Lower lobe of right lung (tissue), 2 donors: ENCODE measurements around the gene TBXT. TPM values are rescaled to one million over a fixed set of nuclear protein-coding genes. Genes with fewer than 3 reads are reported as not detected.

ENCODE experiments used
- ATAC-seq, 2 donors: fragments of 200-7000 bp; cut with Tn5 transposase; one replicate each; pipeline ENCODE4 v1.9.1; 2020 to 2022; ENCODE audit warnings: mild to moderate bottlenecking in 2 of 2, moderate library complexity in 2 of 2
- DNase-seq: peaks from one replicate; pipeline ENCODE4 v3.0.0-alpha.2; 2020
- H3K27ac ChIP-seq: fragments of 200-600 bp; one replicate; pipeline ENCODE4 v1.8.0; 2022
- H3K27me3 ChIP-seq: fragments of 200-600 bp; one replicate; pipeline ENCODE4 v1.8.0; 2022; ENCODE audit warnings: low read depth
- H3K36me3 ChIP-seq: fragments of 200-600 bp; one replicate; pipeline ENCODE4 v1.8.0; 2022; ENCODE audit warnings: mild to moderate bottlenecking
- H3K4me1 ChIP-seq: fragments of 200-600 bp; one replicate; pipeline ENCODE4 v1.8.0; 2022
- H3K4me3 ChIP-seq: fragments of 200-600 bp; one replicate; pipeline ENCODE4 v1.8.0; 2022; ENCODE audit warnings: mild to moderate bottlenecking
- H3K9me3 ChIP-seq: fragments of 200-600 bp; one replicate; pipeline ENCODE4 v1.8.0; 2022
- CTCF ChIP-seq: fragments of 200-600 bp; IDR thresholded peaks from one replicate; pipeline ENCODE4 v1.8.0; 2022; ENCODE audit warnings: antibody characterized with exemption, mild to moderate bottlenecking
- intact Hi-C: fragments of 100-400 bp; cut with DNase I; formaldehyde crosslinking; loops from one replicate; pipeline ENCODE4 v1.11.0; 2022
- total RNA-seq: library from RNA; stranded (reverse); fragmentation: NEBNext Ultra II Directional; extraction: Animal tissue kit (Norgen Biotek cat#: 25700); gene quantifications from one replicate; pipeline ENCODE4 v1.2.1, GENCODE V29; 2021
- donor health status: DM: no; HTN: yes; CAD: no; lungs with severe emphysema.

The TBXT gene
- total RNA-seq, 1 donor from 2014 or later = not detected

- no peaks in the 10 kb centered on the region for H3K36me3 ChIP-seq
- intact Hi-C loops = no loop called here
- no peak for DNase-seq
- ATAC-seq = no peak
- no peak overlapping the region for H3K4me3 ChIP-seq
- H3K27me3 ChIP-seq = no peaks in the 10 kb centered on the region
- no peaks in the 10 kb centered on the region for H3K9me3 ChIP-seq
- H3K4me1 ChIP-seq = no peaks in the 10 kb centered on the region
- no peak overlapping the region for H3K27ac ChIP-seq
- TF ChIP-seq CTCF = no peak
These were observed 45.9 kb downstream of the TBXT start for GRCh38 chr6:166121726-166122125.

GRCh38 chr6:166119116-166119911 lies 48.3 kb downstream of the TBXT start:
- H3K4me1 ChIP-seq = no peaks in the 10 kb centered on the region
- ATAC-seq = no peak
- no peak overlapping the region for H3K4me3 ChIP-seq
- intact Hi-C loops = no loop called here
- no peaks in the 10 kb centered on the region for H3K9me3 ChIP-seq
- H3K36me3 ChIP-seq = no peaks in the 10 kb centered on the region
- TF ChIP-seq CTCF = no peak
- DNase-seq = no peak
- H3K27me3 ChIP-seq = no peaks in the 10 kb centered on the region
- no peak overlapping the region for H3K27ac ChIP-seq

- Histone ChIP-seq H3K27me3 (no peaks in the 10 kb centered on the region), H3K36me3 (no peaks in the 10 kb centered on the region), H3K27ac (no peak overlapping the region), H3K4me1 (no peaks in the 10 kb centered on the region), H3K4me3 (no peak overlapping the region), H3K9me3 (no peaks in the 10 kb centered on the region)
- no peak for DNase-seq
- intact Hi-C loops = no loop called here
- no peak for ATAC-seq
- no peak for TF ChIP-seq CTCF
These were observed 52.0 kb downstream of the TBXT start for GRCh38 chr6:166115609-166116008.

DNA sequence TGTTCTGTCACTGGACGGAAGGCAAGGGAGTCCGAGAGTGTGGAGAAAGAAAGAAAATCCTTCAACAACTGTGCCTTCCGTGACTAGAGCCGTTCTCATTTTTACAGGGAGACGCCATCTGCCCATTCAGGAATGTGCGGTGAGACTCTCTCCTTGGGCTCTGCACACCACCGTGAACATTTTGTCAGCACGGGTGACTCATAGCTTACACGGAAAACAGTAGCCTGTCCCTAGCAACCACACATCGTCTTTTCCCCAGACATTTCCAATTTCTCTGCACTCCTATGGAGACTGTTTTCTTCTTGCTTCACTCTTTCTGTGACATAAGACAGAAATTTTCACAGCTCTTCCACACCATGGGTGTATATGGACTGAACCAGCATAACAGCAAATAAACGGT lies 55.1 kb downstream of the TBXT start:
- H3K27ac ChIP-seq = no peak overlapping the region
- H3K4me1 ChIP-seq = no peaks in the 10 kb centered on the region
- intact Hi-C loops = no loop called here
- H3K4me3 ChIP-seq = no peak overlapping the region
- ATAC-seq (no peak), DNase-seq (no peak)
- TF ChIP-seq CTCF = no peak
- no peaks in the 10 kb centered on the region for H3K36me3 ChIP-seq
- no peaks in the 10 kb centered on the region for H3K27me3 ChIP-seq
- no peaks in the 10 kb centered on the region for H3K9me3 ChIP-seq

DNA sequence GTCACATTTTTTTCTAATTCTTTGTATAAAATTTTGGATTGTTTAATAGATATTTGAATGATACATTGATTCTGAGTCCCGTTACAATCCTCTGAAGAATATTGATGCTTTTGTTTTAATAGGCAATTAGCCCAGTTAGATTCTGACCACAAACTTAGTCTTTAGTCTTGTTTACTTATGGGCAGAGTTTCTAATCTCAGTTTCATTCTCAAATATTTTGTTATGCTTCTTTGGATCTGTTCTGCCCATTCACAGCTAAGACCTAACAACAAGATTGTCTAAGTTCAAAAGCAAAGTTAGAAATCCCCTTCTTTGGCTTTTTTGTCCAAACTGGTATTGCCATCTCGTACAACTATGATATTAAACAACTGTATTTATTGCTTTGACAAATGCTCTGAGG lies 58.0 kb downstream of the TBXT start:
- H3K36me3 ChIP-seq = no peaks in the 10 kb centered on the region
- no peaks in the 10 kb centered on the region for H3K27me3 ChIP-seq
- ATAC-seq (no peak), DNase-seq (no peak)
- no peaks in the 10 kb centered on the region for H3K4me1 ChIP-seq
- no peak overlapping the region for H3K27ac ChIP-seq
- no peaks in the 10 kb centered on the region for H3K9me3 ChIP-seq
- TF ChIP-seq CTCF = no peak
- no peak overlapping the region for H3K4me3 ChIP-seq
- intact Hi-C loops = loop anchor here (10.0 kb wide), 1 partner anchor 225 kb away; no protein-coding TSS in a partner anchor

Other genes starting within 250 kb of the TBXT start
- 0.59 TPM for gene PRR18, start 140.5 kb upstream of the TBXT start, total RNA-seq
- 52.8 TPM for gene SFT2D1, start 174.7 kb upstream of the TBXT start, total RNA-seq
- gene MPC1, start 215.1 kb upstream of the TBXT start, total RNA-seq = 46.8 TPM